OCI-LY7 (cell line): ENCODE measurements around the gene LDB3. TPM values are rescaled to one million over a fixed set of nuclear protein-coding genes. Genes with fewer than 3 reads are reported as not detected.

Source experiments
- BruUV-seq: library from RNA; stranded (reverse); fragments of 400-500 nt; replicated peaks from 2 replicates; lab custom pipeline; 2021; lab: Mats Ljungman, UMichigan
- CTCF ChIA-PET: fragments of 300-600 bp; sonication (Branson Sonifier 250); formaldehyde crosslinking; loops from one replicate; lab custom pipeline; 2022; ENCODE audit warnings: antibody characterized with exemption; ENCODE audit not compliant: unreplicated experiment; lab: Charles Lee
- POLR2A ChIA-PET: fragments of 300-600 bp; sonication (Branson Sonifier 250); formaldehyde crosslinking; loops from one replicate; lab custom pipeline; 2022; ENCODE audit warnings: antibody characterized with exemption; lab: Charles Lee
- DNase-seq: peaks from one replicate; pipeline ENCODE4 v3.0.0-alpha.2; 2015; ENCODE audit warnings: low spot score
- H2AFZ ChIP-seq: fragments of 200-600 bp; sonication (generic), shearing (Covaris generic); 2 replicates; pipeline ENCODE4 v1.6.1; 2014; ENCODE audit warnings: mild to moderate bottlenecking, antibody characterized with exemption, low read length, moderate library complexity
- H3K27ac ChIP-seq: fragments of 200-600 bp; sonication (generic); 2 replicates; pipeline ENCODE4 v1.5.1; 2014; ENCODE audit warnings: mixed run types, low read depth, mild to moderate bottlenecking, moderate library complexity, low read length, inconsistent platforms; ENCODE audit not compliant: poor library complexity, severe bottlenecking
- H3K36me3 ChIP-seq: fragments of 200-600 bp; sonication (generic); 2 replicates; pipeline ENCODE4 v1.6.1; 2014; ENCODE audit warnings: mild to moderate bottlenecking, antibody characterized with exemption, low read length, moderate library complexity, mixed read lengths; ENCODE audit not compliant: insufficient read depth
- H3K4me1 ChIP-seq: fragments of 200-600 bp; sonication (generic); 2 replicates; pipeline ENCODE4 v1.5.1; 2014; ENCODE audit warnings: mild to moderate bottlenecking, low read length; ENCODE audit not compliant: insufficient read depth, poor library complexity, severe bottlenecking
- H3K4me2 ChIP-seq: fragments of 200-600 bp; sonication (generic); 2 replicates; pipeline ENCODE4 v1.6.1; 2014; ENCODE audit warnings: mild to moderate bottlenecking, low read length
- H3K4me3 ChIP-seq: fragments of 200-600 bp; sonication (generic); 2 replicates; pipeline ENCODE4 v1.5.1; 2014; ENCODE audit warnings: mild to moderate bottlenecking, low read depth, low read length; ENCODE audit not compliant: poor library complexity, severe bottlenecking
- H3K79me2 ChIP-seq: fragments of 200-600 bp; sonication (generic); 2 replicates; pipeline ENCODE4 v1.6.1; 2016; ENCODE audit warnings: low read depth, mild to moderate bottlenecking, low read length, moderate library complexity, mixed read lengths; ENCODE audit not compliant: insufficient read depth
- H3K9me2 ChIP-seq: fragments of 200-600 bp; sonication (generic); 2 replicates; pipeline ENCODE4 v1.6.1; 2016; ENCODE audit warnings: mild to moderate bottlenecking, low read length, mixed read lengths; ENCODE audit not compliant: insufficient read depth
- H3K9me3 ChIP-seq: fragments of 200-600 bp; sonication (generic); 2 replicates; pipeline ENCODE4 v1.6.1; 2014; ENCODE audit warnings: mild to moderate bottlenecking, mixed run types, low read length, mixed read lengths
- H4K20me1 ChIP-seq: fragments of 200-600 bp; sonication (generic); 2 replicates; pipeline ENCODE4 v1.6.1; 2014; ENCODE audit warnings: mild to moderate bottlenecking, antibody characterized with exemption, low read length, moderate library complexity, mixed read lengths; ENCODE audit not compliant: insufficient read depth
- CTCF ChIP-seq: fragments of 200-600 bp; sonication (generic); conservative IDR thresholded peaks from 2 replicates; pipeline ENCODE4 v1.5.1; 2014; ENCODE audit warnings: mild to moderate bottlenecking, antibody characterized with exemption, low read length, moderate library complexity, mixed read lengths
- EZH2phosphoT487 ChIP-seq: fragments of 200-600 bp; sonication (generic); IDR thresholded peaks from 2 replicates; pipeline ENCODE4 v1.6.1; 2018; ENCODE audit warnings: low read depth, borderline replicate concordance, mild to moderate bottlenecking, mixed run types, antibody characterized with exemption, low read length, moderate library complexity, mixed read lengths
- intact Hi-C: fragments of 100-400 bp; cut with micrococcal nuclease; formaldehyde crosslinking; loops from one replicate; pipeline ENCODE4 v1.10.0; 2022; ENCODE audit not compliant: unreplicated experiment
- total RNA-seq, 2 experiments: library from RNA; depleted of rRNA in 1 of 2; stranded (reverse); fragments of >200 nt in 1 of 2; shearing (Covaris generic) in 1 of 2; gene quantifications; 2 replicates each; pipeline ENCODE4 v1.2.3, GENCODE V29; 2014 to 2022

The LDB3 gene
- total RNA-seq, 2 experiments from 2014 or later = 0.08 TPM; not detected in 1

- no peaks in the 10 kb centered on the region for H3K9me2 ChIP-seq
- H3K36me3 ChIP-seq = no peaks in the 10 kb centered on the region
- no peak overlapping the region for H3K4me2 ChIP-seq
- TF ChIP-seq CTCF (no peak), EZH2phosphoT487 (no peak)
- CTCF ChIA-PET = no interaction called here
- H3K9me3 ChIP-seq = no peaks in the 10 kb centered on the region
- intact Hi-C loops = loop anchor here (10.0 kb wide), 1 partner anchor 255 kb away; the partner anchor contains the start of gene ADIRF
- POLR2A ChIA-PET = interaction anchor here (0.5 kb wide), 1 partner anchor 151 kb away, joined by 6 read pairs; no protein-coding TSS in a partner anchor
- DNase-seq = no peak
- H3K4me1 ChIP-seq = peaks cover 14% of the 10 kb centered on the region
- H4K20me1 ChIP-seq = no peaks in the 10 kb centered on the region
- no peaks in the 10 kb centered on the region for H3K79me2 ChIP-seq
- H3K27ac ChIP-seq = no peak overlapping the region
- no peak overlapping the region for H3K4me3 ChIP-seq
- no peak overlapping the region for H2AFZ ChIP-seq
- BruUV-seq = no TSS peak
Measured at GRCh38 chr10:86709396-86710185, 41.3 kb downstream of the LDB3 start.

- no peak for TF ChIP-seq EZH2phosphoT487
- peak; percentile 80 for TF ChIP-seq CTCF
Measured at GRCh38 chr10:86710987-86711512, 42.7 kb downstream of the LDB3 start.

More at GRCh38 chr10:86710987-86711512, 42.7 kb downstream of the LDB3 start:
- ChIA-PET POLR2A (no interaction called here), CTCF (no interaction called here)
- BruUV-seq = no TSS peak
- intact Hi-C loops = loop anchor here (10.0 kb wide), 1 partner anchor 254 kb away; the partner anchor contains the start of gene ADIRF
- Histone ChIP-seq H3K36me3 (no peaks in the 10 kb centered on the region), H2AFZ (peak overlapping the region; percentile 99), H3K4me2 (peak overlapping the region; percentile 65), H3K4me1 (peaks cover 14% of the 10 kb centered on the region), H3K9me3 (no peaks in the 10 kb centered on the region), H3K27ac (peak overlapping the region; percentile 38), H3K4me3 (peak overlapping the region; percentile 70), H3K9me2 (no peaks in the 10 kb centered on the region), H3K79me2 (no peaks in the 10 kb centered on the region), H4K20me1 (no peaks in the 10 kb centered on the region)
- peak; percentile 89 for DNase-seq
